Liver (tissue), 9 donors: ENCODE data around the gene WDFY1. TPM values are rescaled to one million over a fixed set of nuclear protein-coding genes. Genes with fewer than 3 reads are reported as not detected.

Source experiments
- DNase-seq: peaks from one replicate; pipeline ENCODE4 v3.0.0-alpha.2; 2017; ENCODE audit warnings: low spot score
- H3K27ac ChIP-seq, 2 donors: one replicate each; pipeline ENCODE4 v1.7.0; 2013; ENCODE audit warnings: inconsistent platforms in 2 of 2, low read length in 2 of 2, control low read depth in 1 of 2, low read depth in 1 of 2, mild to moderate bottlenecking in 1 of 2
- H3K27me3 ChIP-seq, 4 donors: one replicate each; pipeline versions ENCODE4 v1.6.1 to v1.7.0; 2013; ENCODE audit warnings: low read length in 3 of 4, inconsistent platforms in 1 of 4, mild to moderate bottlenecking in 1 of 4, moderate library complexity in 1 of 4; ENCODE audit not compliant: control insufficient read depth in 4 of 4, insufficient read depth in 4 of 4
- H3K36me3 ChIP-seq, 4 donors: one replicate each; pipeline versions ENCODE4 v1.6.1 to v1.7.0; 2013; ENCODE audit warnings: low read length in 3 of 4, mild to moderate bottlenecking in 3 of 4, low read depth in 1 of 4, moderate library complexity in 1 of 4; ENCODE audit not compliant: control insufficient read depth in 4 of 4, insufficient read depth in 3 of 4
- H3K4me1 ChIP-seq, 4 donors: one replicate each; pipeline versions ENCODE4 v1.6.1 to v1.7.0; 2013; ENCODE audit warnings: low read length in 3 of 4, mild to moderate bottlenecking in 3 of 4, moderate library complexity in 1 of 4; ENCODE audit not compliant: control insufficient read depth in 4 of 4, insufficient read depth in 4 of 4
- H3K4me3 ChIP-seq, 3 donors: one replicate each; pipeline versions ENCODE4 v1.6.1 to v1.7.0; 2013; ENCODE audit warnings: low read length in 3 of 3, control low read depth in 1 of 3, low read depth in 1 of 3, mild to moderate bottlenecking in 1 of 3
- H3K9ac ChIP-seq, 2 donors: one replicate each; pipeline ENCODE4 v1.7.0; 2013; ENCODE audit warnings: low read length in 2 of 2, mild to moderate bottlenecking in 2 of 2, moderate library complexity in 2 of 2, control low read depth in 1 of 2, low read depth in 1 of 2
- H3K9me3 ChIP-seq, 4 donors: one replicate each; pipeline versions ENCODE4 v1.6.1 to v1.7.0; 2013; ENCODE audit warnings: low read length in 3 of 4; ENCODE audit not compliant: control insufficient read depth in 4 of 4
- EGR1 ChIP-seq, 2 donors: IDR thresholded peaks; 2 replicates each; pipeline ENCODE4 v1.6.1; 2016 to 2018; ENCODE audit warnings: antibody characterized with exemption in 2 of 2, low read depth in 2 of 2
- FOXA1 ChIP-seq: IDR thresholded peaks from 2 replicates; pipeline ENCODE4 v1.6.1; 2016; ENCODE audit warnings: antibody characterized with exemption
- FOXA2 ChIP-seq: IDR thresholded peaks from 2 replicates; pipeline ENCODE4 v1.6.1; 2016; ENCODE audit warnings: antibody characterized with exemption
- GABPA ChIP-seq, 2 donors: IDR thresholded peaks in 1 of 2; conservative IDR thresholded peaks in 1 of 2; 2 replicates each; pipeline ENCODE4 v1.6.1; 2016; ENCODE audit warnings: antibody characterized with exemption in 2 of 2, mild to moderate bottlenecking in 1 of 2, moderate library complexity in 1 of 2
- HNF4A ChIP-seq, 2 donors: conservative IDR thresholded peaks; 2 replicates each; pipeline ENCODE4 v1.6.1; 2016; ENCODE audit warnings: antibody characterized with exemption in 2 of 2, mild to moderate bottlenecking in 2 of 2
- HNF4G ChIP-seq: IDR thresholded peaks from 2 replicates; pipeline ENCODE4 v1.6.1; 2016; ENCODE audit warnings: antibody characterized with exemption
- NR2F2 ChIP-seq: IDR thresholded peaks from 2 replicates; pipeline ENCODE4 v1.6.1; 2016; ENCODE audit warnings: antibody characterized with exemption
- RAD21 ChIP-seq, 2 donors: IDR thresholded peaks; 2 replicates each; pipeline ENCODE4 v1.6.1; 2016; ENCODE audit warnings: antibody characterized with exemption in 2 of 2, mild to moderate bottlenecking in 2 of 2
- RXRA ChIP-seq, 2 donors: IDR thresholded peaks; 2 replicates each; pipeline ENCODE4 v1.6.1; 2017 to 2018; ENCODE audit warnings: antibody characterized with exemption in 2 of 2, mild to moderate bottlenecking in 1 of 2
- SP1 ChIP-seq: IDR thresholded peaks from 2 replicates; pipeline ENCODE4 v1.6.1; 2018; ENCODE audit warnings: antibody characterized with exemption, mild to moderate bottlenecking
- TAF1 ChIP-seq: conservative IDR thresholded peaks from 2 replicates; pipeline ENCODE4 v1.6.1; 2016; ENCODE audit warnings: antibody characterized with exemption, mild to moderate bottlenecking
- YY1 ChIP-seq: IDR thresholded peaks from 2 replicates; pipeline ENCODE4 v1.6.1; 2016; ENCODE audit warnings: antibody characterized with exemption, mild to moderate bottlenecking
- WGBS: extraction: QIAGEN DNeasy Blood & Tissue Kit; methylation state at CpG from one replicate; pipeline ENCODE4 v1.1.7; 2013; 5-methylcytosine and 5-hydroxymethylcytosine counted together
- polyA plus RNA-seq, 2 donors: library from polyadenylated mRNA; stranded (reverse) in 1 of 2; unstranded in 1 of 2; fragments of 200-250 nt in 1 of 2; fragments of >200 nt in 1 of 2; fragmentation: Nextera tagmentation in 1 of 2; extraction: Ambion mirVana in 1 of 2; gene quantifications; one replicate each; pipeline versions ENCODE4 v1.2.1 to v1.2.3, GENCODE V29; 2013 to 2015
- total RNA-seq, 2 donors: library from RNA; depleted of rRNA; stranded (reverse); fragments of >200 nt; gene quantifications; one replicate each; pipeline ENCODE4 v1.2.3, GENCODE V29; 2014
- TF ChIP-seq, protein P1 (sequence below): IDR thresholded peaks from 2 replicates; pipeline ENCODE4 v1.6.1; 2016; ENCODE audit warnings: antibody characterized with exemption, mild to moderate bottlenecking
- TF ChIP-seq, protein P2 (sequence below): IDR thresholded peaks from 2 replicates; pipeline ENCODE4 v1.6.1; 2016; ENCODE audit warnings: antibody characterized with exemption
- TF ChIP-seq, protein P3 (sequence below): IDR thresholded peaks from 2 replicates; pipeline ENCODE4 v1.6.1; 2016; ENCODE audit warnings: antibody characterized with exemption
- TF ChIP-seq, protein P4 (sequence below): fragments of 150-350 bp; IDR thresholded peaks from 2 replicates; pipeline ENCODE4 v1.5.1; 2017; ENCODE audit warnings: improper control_type of control experiment, low read depth, low read length; ENCODE audit not compliant: missing input control
- donor health status: healthy.
- donor health status: healthy.
- donor health status: healthy.
- donor health status: healthy.
- donor health status: healthy.

Gene WDFY1
- total and polyA plus RNA-seq, 4 donors, result 12.0 to 34.2 (median 24.1) TPM

DNA sequence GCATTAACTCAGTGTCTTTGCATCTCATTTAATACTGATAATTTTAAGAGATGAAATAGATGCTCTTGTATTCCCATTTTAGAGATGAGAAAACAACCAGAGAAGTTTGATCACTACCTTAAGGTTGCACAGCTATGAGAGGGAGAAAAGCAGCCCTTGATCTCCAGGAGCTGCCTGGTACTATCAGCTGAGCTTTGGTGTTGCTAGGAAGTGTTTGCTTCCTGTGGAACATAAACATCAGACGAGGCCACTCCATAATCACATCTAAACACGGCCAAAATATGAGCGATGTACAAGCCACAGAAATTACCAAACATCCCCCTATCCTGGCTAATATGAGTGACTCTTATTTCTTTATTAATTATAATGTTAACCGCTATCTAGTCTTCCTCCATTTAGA, 620 bp upstream of the WDFY1 start:
- no peak overlapping the region for H3K9ac ChIP-seq
- no peak overlapping the region for H3K27ac ChIP-seq

DNA sequence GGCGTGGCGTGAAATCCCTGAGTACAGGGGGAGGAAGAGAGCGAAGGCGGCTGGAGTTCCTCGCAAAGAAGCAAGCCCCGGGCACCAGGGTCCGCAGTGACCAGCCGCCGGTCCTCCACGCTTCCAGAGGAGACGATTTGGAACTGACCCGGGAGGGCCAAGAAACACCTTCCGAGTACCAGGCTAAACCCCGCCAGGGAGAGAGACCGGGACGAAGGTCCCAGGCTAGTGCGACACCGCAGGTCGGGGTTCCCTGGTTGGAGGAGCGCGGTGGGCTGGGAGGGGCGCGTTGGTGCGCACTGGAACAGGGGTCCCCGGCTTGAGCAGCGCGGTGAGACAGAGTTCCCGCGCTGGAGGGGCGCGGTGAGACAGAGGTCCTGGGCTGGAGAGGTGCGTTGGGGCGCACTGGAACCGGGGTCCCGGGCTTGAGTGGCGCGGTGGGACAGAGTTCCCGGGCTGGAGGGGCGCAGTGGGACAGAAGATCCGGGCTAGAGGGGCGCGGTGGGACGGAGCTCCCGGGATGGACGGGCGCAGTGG, 901 bp downstream of the WDFY1 start:
- DNase-seq, result peak; percentile 55
- TF ChIP-seq, protein P1, sequence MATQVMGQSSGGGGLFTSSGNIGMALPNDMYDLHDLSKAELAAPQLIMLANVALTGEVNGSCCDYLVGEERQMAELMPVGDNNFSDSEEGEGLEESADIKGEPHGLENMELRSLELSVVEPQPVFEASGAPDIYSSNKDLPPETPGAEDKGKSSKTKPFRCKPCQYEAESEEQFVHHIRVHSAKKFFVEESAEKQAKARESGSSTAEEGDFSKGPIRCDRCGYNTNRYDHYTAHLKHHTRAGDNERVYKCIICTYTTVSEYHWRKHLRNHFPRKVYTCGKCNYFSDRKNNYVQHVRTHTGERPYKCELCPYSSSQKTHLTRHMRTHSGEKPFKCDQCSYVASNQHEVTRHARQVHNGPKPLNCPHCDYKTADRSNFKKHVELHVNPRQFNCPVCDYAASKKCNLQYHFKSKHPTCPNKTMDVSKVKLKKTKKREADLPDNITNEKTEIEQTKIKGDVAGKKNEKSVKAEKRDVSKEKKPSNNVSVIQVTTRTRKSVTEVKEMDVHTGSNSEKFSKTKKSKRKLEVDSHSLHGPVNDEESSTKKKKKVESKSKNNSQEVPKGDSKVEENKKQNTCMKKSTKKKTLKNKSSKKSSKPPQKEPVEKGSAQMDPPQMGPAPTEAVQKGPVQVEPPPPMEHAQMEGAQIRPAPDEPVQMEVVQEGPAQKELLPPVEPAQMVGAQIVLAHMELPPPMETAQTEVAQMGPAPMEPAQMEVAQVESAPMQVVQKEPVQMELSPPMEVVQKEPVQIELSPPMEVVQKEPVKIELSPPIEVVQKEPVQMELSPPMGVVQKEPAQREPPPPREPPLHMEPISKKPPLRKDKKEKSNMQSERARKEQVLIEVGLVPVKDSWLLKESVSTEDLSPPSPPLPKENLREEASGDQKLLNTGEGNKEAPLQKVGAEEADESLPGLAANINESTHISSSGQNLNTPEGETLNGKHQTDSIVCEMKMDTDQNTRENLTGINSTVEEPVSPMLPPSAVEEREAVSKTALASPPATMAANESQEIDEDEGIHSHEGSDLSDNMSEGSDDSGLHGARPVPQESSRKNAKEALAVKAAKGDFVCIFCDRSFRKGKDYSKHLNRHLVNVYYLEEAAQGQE, result peak; percentile 36
- TF ChIP-seq RAD21 (IDR thresholded peaks at IDR 0.05) (peak in 1 of 2 donors; percentile 32), FOXA2 (no peak)
- H3K27me3 ChIP-seq, result no peaks in the 10 kb centered on the region
- H3K9me3 ChIP-seq, result no peaks in the 10 kb centered on the region
- H3K4me3 ChIP-seq, result peak overlapping the region; percentile 85 to 95 (median 91)
- WGBS, result 2% methylated on average over 46 of the region's 46 CpGs
- H3K9ac ChIP-seq, result peak overlapping the region; percentile 80 to 88
- peaks cover under 1 to 19% (median 9%) of the 10 kb centered on the region in 4 donors for H3K4me1 ChIP-seq
- peak overlapping the region; percentile 83 to 92 for H3K27ac ChIP-seq
- no peaks in the 10 kb centered on the region for H3K36me3 ChIP-seq

More for the DNA sequence above, 620 bp upstream of the WDFY1 start:
- Histone ChIP-seq H3K4me1 (peaks cover 0 to 19% (median 9%) of the 10 kb centered on the region in 4 donors), H3K9me3 (no peaks in the 10 kb centered on the region), H3K36me3 (no peaks in the 10 kb centered on the region), H3K27me3 (no peaks in the 10 kb centered on the region), H3K4me3 (no peak overlapping the region)
- DNase-seq, result no peak
- WGBS, result 50% methylated on average over 4 of the region's 4 CpGs
- TF ChIP-seq FOXA1 (no peak), GABPA (IDR thresholded peaks at IDR 0.05 in 1 of 2, conservative IDR thresholded peaks at IDR 0.05 in 1 of 2) (no peak), HNF4G (no peak), HNF4A (conservative IDR thresholded peaks at IDR 0.05) (no peak), RAD21 (IDR thresholded peaks at IDR 0.05) (no peak)
- TF ChIP-seq, protein P2, sequence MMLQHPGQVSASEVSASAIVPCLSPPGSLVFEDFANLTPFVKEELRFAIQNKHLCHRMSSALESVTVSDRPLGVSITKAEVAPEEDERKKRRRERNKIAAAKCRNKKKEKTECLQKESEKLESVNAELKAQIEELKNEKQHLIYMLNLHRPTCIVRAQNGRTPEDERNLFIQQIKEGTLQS, result no peak

DNA sequence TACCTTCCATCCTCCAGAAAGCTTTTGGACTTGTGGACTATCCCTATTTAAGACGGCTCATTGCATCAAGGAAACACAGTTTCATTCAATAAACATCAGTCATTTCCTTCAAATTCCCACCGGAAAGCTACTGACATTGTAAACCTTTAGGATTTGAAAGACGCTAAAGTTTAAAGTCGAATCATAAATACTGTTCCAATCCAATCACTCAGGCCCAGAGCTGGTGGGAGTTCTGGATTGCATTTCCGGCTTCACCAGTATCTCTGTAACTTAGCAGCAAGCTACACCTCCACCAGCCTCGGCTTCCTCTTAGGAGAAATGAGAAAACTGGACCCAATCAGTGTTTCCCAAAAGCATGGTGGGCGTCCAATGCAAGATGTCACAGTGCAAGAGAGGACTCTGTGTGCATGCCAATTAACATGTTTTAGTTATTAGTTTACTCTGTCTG, 1.6 kb downstream of the WDFY1 start:
- H3K4me3 ChIP-seq, result peak overlapping the region in 2 of 3 donors; percentile 91 to 95
- 46% methylated on average over 7 of the region's 7 CpGs for WGBS
- no peak for TF ChIP-seq GABPA (IDR thresholded peaks at IDR 0.05 in 1 of 2, conservative IDR thresholded peaks at IDR 0.05 in 1 of 2)
- TF ChIP-seq NR2F2, result no peak
- TF ChIP-seq SP1, result no peak
- TF ChIP-seq YY1, result no peak
- no peak for TF ChIP-seq RXRA (IDR thresholded peaks at IDR 0.05)
- TF ChIP-seq RAD21 (IDR thresholded peaks at IDR 0.05), result no peak
- no peak for TF ChIP-seq TAF1
- no peak for TF ChIP-seq HNF4G
- TF ChIP-seq, protein P3, sequence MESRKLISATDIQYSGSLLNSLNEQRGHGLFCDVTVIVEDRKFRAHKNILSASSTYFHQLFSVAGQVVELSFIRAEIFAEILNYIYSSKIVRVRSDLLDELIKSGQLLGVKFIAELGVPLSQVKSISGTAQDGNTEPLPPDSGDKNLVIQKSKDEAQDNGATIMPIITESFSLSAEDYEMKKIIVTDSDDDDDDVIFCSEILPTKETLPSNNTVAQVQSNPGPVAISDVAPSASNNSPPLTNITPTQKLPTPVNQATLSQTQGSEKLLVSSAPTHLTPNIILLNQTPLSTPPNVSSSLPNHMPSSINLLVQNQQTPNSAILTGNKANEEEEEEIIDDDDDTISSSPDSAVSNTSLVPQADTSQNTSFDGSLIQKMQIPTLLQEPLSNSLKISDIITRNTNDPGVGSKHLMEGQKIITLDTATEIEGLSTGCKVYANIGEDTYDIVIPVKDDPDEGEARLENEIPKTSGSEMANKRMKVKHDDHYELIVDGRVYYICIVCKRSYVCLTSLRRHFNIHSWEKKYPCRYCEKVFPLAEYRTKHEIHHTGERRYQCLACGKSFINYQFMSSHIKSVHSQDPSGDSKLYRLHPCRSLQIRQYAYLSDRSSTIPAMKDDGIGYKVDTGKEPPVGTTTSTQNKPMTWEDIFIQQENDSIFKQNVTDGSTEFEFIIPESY, result no peak
- TF ChIP-seq, protein P1, result no peak
- no peak for TF ChIP-seq FOXA2
- no peak for TF ChIP-seq FOXA1
- TF ChIP-seq EGR1 (IDR thresholded peaks at IDR 0.05; ENCODE audit: low read depth in 2 of 2), result no peak
- TF ChIP-seq, protein P4, sequence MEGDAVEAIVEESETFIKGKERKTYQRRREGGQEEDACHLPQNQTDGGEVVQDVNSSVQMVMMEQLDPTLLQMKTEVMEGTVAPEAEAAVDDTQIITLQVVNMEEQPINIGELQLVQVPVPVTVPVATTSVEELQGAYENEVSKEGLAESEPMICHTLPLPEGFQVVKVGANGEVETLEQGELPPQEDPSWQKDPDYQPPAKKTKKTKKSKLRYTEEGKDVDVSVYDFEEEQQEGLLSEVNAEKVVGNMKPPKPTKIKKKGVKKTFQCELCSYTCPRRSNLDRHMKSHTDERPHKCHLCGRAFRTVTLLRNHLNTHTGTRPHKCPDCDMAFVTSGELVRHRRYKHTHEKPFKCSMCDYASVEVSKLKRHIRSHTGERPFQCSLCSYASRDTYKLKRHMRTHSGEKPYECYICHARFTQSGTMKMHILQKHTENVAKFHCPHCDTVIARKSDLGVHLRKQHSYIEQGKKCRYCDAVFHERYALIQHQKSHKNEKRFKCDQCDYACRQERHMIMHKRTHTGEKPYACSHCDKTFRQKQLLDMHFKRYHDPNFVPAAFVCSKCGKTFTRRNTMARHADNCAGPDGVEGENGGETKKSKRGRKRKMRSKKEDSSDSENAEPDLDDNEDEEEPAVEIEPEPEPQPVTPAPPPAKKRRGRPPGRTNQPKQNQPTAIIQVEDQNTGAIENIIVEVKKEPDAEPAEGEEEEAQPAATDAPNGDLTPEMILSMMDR, result no peak

More for the DNA sequence above, 1.6 kb downstream of the WDFY1 start:
- Histone ChIP-seq H3K27ac (no peak overlapping the region), H3K9me3 (no peaks in the 10 kb centered on the region), H3K36me3 (no peaks in the 10 kb centered on the region), H3K4me1 (peaks cover 3 to 19% (median 9%) of the 10 kb centered on the region in 4 donors), H3K27me3 (no peaks in the 10 kb centered on the region), H3K9ac (peak overlapping the region; percentile 80 to 88)
- no peak for DNase-seq
